Karpas-422 (cell line): ENCODE data around the gene ZMYM4. TPM values are rescaled to one million over a fixed set of nuclear protein-coding genes. Genes with fewer than 3 reads are reported as not detected.
"Not testable (repeated sequence)": the region's sequence is repeated elsewhere in the genome, so short reads cannot be mapped to it uniquely, and the experiment has no call there.

ENCODE experiments used
- DNase-seq: peaks from one replicate; pipeline ENCODE4 v3.0.0-alpha.2; 2015
- H2AFZ ChIP-seq: fragments of 200-600 bp; sonication (generic); 2 replicates; pipeline ENCODE4 v1.6.1; 2014; ENCODE audit warnings: antibody characterized with exemption, low read length, mixed read lengths
- H3K27ac ChIP-seq: fragments of 200-600 bp; sonication (generic); 2 replicates; pipeline ENCODE4 v1.5.1; 2014; ENCODE audit warnings: mild to moderate bottlenecking, low read length, moderate library complexity
- H3K27me3 ChIP-seq: fragments of 200-600 bp; sonication (generic); 2 replicates; pipeline ENCODE4 v1.6.1; 2014; ENCODE audit warnings: low read length, mixed read lengths
- H3K36me3 ChIP-seq: fragments of 200-600 bp; sonication (generic); 2 replicates; pipeline ENCODE4 v1.6.1; 2014; ENCODE audit warnings: low read length, mixed read lengths; ENCODE audit not compliant: insufficient read depth
- H3K4me1 ChIP-seq: fragments of 200-600 bp; sonication (generic); 2 replicates; pipeline ENCODE4 v1.6.1; 2014; ENCODE audit warnings: mild to moderate bottlenecking, low read length, mixed read lengths
- H3K4me2 ChIP-seq: fragments of 200-600 bp; sonication (generic); 2 replicates; pipeline ENCODE4 v1.6.1; 2014; ENCODE audit warnings: low read length, low read depth, mild to moderate bottlenecking; ENCODE audit not compliant: poor library complexity, severe bottlenecking
- H3K4me3 ChIP-seq: fragments of 200-600 bp; sonication (generic); 2 replicates; pipeline ENCODE4 v1.5.1; 2014; ENCODE audit warnings: mild to moderate bottlenecking, antibody characterized with exemption, low read length, mixed read lengths
- H3K79me2 ChIP-seq: fragments of 200-600 bp; sonication (generic); 2 replicates; pipeline ENCODE4 v1.6.1; 2014; ENCODE audit warnings: mild to moderate bottlenecking, low read length, mixed read lengths
- H3K9ac ChIP-seq: fragments of 200-600 bp; sonication (generic); 2 replicates; pipeline ENCODE4 v1.6.0; 2014; ENCODE audit warnings: low read length
- H3K9me2 ChIP-seq: fragments of 200-600 bp; sonication (generic), shearing (Covaris generic); replicated peaks from 2 replicates; pipeline ENCODE4 v1.6.0; 2014; ENCODE audit warnings: mild to moderate bottlenecking, low read length, moderate library complexity; ENCODE audit not compliant: insufficient read depth
- H3K9me3 ChIP-seq: fragments of 300-700, 200-600 bp; sonication (generic); 2 replicates; pipeline ENCODE4 v1.6.1; 2014; ENCODE audit warnings: low read length, mixed read lengths
- H4K20me1 ChIP-seq: fragments of 200-600 bp; sonication (generic); 2 replicates; pipeline ENCODE4 v1.6.1; 2014; ENCODE audit warnings: mild to moderate bottlenecking, antibody characterized with exemption, low read length, low read depth; ENCODE audit not compliant: insufficient read depth
- total RNA-seq: library from RNA; depleted of rRNA; stranded (reverse); fragments of >200 nt; shearing (Covaris generic); gene quantifications from 2 replicates; pipeline ENCODE4 v1.2.3, GENCODE V29; 2014; ENCODE audit warnings: low replicate concordance

Gene ZMYM4
- total RNA-seq, 1 experiment from 2014 or later: 46.3 TPM

GRCh38 chr1:35236772-35237171, 31.7 kb upstream of the ZMYM4 start:
- H3K4me1 ChIP-seq, H3K4me2 ChIP-seq, H4K20me1 ChIP-seq, H3K36me3 ChIP-seq, H3K4me3 ChIP-seq, H3K9ac ChIP-seq, H3K9me2 ChIP-seq, H3K79me2 ChIP-seq, H3K9me3 ChIP-seq, DNase-seq, H3K27ac ChIP-seq, H2AFZ ChIP-seq, H3K27me3 ChIP-seq: not testable (repeated sequence)

DNA sequence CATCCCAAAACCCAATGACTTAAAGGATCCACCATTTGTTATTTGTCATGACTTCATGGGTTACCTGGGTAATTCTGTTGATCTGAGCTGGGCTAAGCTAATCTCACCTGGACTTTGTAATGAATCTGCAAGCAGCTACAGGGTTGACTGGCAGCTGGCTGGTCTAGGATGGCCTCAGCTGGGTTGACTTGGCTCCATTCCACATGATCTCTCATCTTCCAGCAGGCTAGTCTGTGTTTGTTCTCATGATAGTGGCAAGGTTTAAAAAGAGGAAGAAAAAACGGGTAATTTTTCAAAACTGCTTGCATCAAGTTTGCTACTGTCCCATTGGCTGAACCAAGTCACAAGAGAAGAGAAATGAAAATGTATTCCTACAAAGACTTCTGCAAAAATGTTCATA, 24.8 kb upstream of the ZMYM4 start:
- Histone ChIP-seq H3K79me2 (no peaks in the 10 kb centered on the region), H3K27ac (no peak overlapping the region), H3K4me3 (no peak overlapping the region), H2AFZ (no peak overlapping the region), H4K20me1 (no peaks in the 10 kb centered on the region), H3K9me3 (no peaks in the 10 kb centered on the region), H3K9me2 (no peaks in the 10 kb centered on the region), H3K9ac (no peak overlapping the region), H3K36me3 (no peaks in the 10 kb centered on the region), H3K4me1 (no peaks in the 10 kb centered on the region), H3K27me3 (no peaks in the 10 kb centered on the region), H3K4me2 (no peak overlapping the region)
- DNase-seq: peak; percentile 48

- H3K4me3 ChIP-seq: no peak overlapping the region
- H2AFZ ChIP-seq: no peak overlapping the region
- H3K79me2 ChIP-seq: no peaks in the 10 kb centered on the region
- no peaks in the 10 kb centered on the region for H3K27me3 ChIP-seq
- H3K4me2 ChIP-seq: no peak overlapping the region
- H3K27ac ChIP-seq: no peak overlapping the region
- no peaks in the 10 kb centered on the region for H3K9me2 ChIP-seq
- H3K4me1 ChIP-seq: no peaks in the 10 kb centered on the region
- H3K9ac ChIP-seq: no peak overlapping the region
- no peaks in the 10 kb centered on the region for H3K9me3 ChIP-seq
- DNase-seq: no peak
- no peaks in the 10 kb centered on the region for H4K20me1 ChIP-seq
- no peaks in the 10 kb centered on the region for H3K36me3 ChIP-seq
Observed at GRCh38 chr1:35247256-35247655, 21.3 kb upstream of the ZMYM4 start.

GRCh38 chr1:35253941-35254340, 14.6 kb upstream of the ZMYM4 start:
- Histone ChIP-seq H3K36me3 (no peaks in the 10 kb centered on the region), H3K4me2 (no peak overlapping the region)

DNA sequence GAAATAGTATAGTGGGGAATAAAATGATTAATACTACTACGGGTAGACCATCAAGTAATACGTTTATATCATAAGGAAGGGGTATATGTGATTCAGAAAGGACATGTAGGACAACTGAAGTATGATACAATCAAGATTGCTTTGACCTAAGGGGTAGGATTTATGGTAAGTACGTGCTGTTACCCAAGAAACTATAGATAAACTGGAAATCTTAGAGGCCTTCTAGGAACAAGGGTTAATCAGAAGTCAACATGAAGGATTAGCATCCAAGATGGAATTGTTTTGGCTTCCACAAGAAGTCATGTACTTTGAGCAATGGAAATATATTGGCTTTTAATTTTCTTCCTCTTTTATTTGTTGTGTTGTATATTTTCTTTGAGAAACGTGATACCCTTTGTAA, 13.2 kb upstream of the ZMYM4 start:
- Histone ChIP-seq H3K36me3 (no peaks in the 10 kb centered on the region), H3K27me3 (no peaks in the 10 kb centered on the region), H3K27ac (no peak overlapping the region), H3K9ac (no peak overlapping the region), H3K79me2 (no peaks in the 10 kb centered on the region), H3K4me2 (no peak overlapping the region), H4K20me1 (no peaks in the 10 kb centered on the region), H3K4me3 (no peak overlapping the region), H3K9me3 (no peaks in the 10 kb centered on the region), H3K9me2 (no peaks in the 10 kb centered on the region), H2AFZ (peak overlapping the region; percentile 21; the same call in 1 of the 2 replicates), H3K4me1 (0 out of 2 replicates have a peak, but pooled peaks cover 2% of the 10 kb centered on the region)
- no peak for DNase-seq

More at GRCh38 chr1:35253941-35254340, 14.6 kb upstream of the ZMYM4 start:
- no peak for DNase-seq
- Histone ChIP-seq H3K4me1 (no peaks in the 10 kb centered on the region), H3K9ac (no peak overlapping the region), H3K4me3 (no peak overlapping the region), H4K20me1 (no peaks in the 10 kb centered on the region), H3K9me3 (no peaks in the 10 kb centered on the region), H3K79me2 (no peaks in the 10 kb centered on the region), H3K27me3 (no peaks in the 10 kb centered on the region), H2AFZ (no peak overlapping the region), H3K9me2 (no peaks in the 10 kb centered on the region), H3K27ac (no peak overlapping the region)

GRCh38 chr1:35259561-35259960, 8.9 kb upstream of the ZMYM4 start:
- no peak overlapping the region for H3K4me3 ChIP-seq
- H3K4me1 ChIP-seq: 0 out of 2 replicates have a peak, but pooled peaks cover 2% of the 10 kb centered on the region
- H3K27me3 ChIP-seq: no peaks in the 10 kb centered on the region
- DNase-seq: no peak
- no peaks in the 10 kb centered on the region for H3K9me2 ChIP-seq
- H3K79me2 ChIP-seq: no peaks in the 10 kb centered on the region
- H2AFZ ChIP-seq: 0 out of 2 replicates have a peak overlapping the region, but pooled peaks have one; percentile 60
- H3K4me2 ChIP-seq: no peak overlapping the region
- no peaks in the 10 kb centered on the region for H4K20me1 ChIP-seq
- no peaks in the 10 kb centered on the region for H3K9me3 ChIP-seq
- no peak overlapping the region for H3K27ac ChIP-seq
- no peak overlapping the region for H3K9ac ChIP-seq
- no peaks in the 10 kb centered on the region for H3K36me3 ChIP-seq

- Histone ChIP-seq H4K20me1 (no peaks in the 10 kb centered on the region), H3K4me3 (no peak overlapping the region), H3K27me3 (no peaks in the 10 kb centered on the region), H3K36me3 (no peaks in the 10 kb centered on the region), H3K27ac (no peak overlapping the region), H2AFZ (no peak overlapping the region), H3K4me1 (peaks cover 2% of the 10 kb centered on the region; the same call in 1 of the 2 replicates), H3K9me2 (no peaks in the 10 kb centered on the region), H3K9me3 (no peaks in the 10 kb centered on the region), H3K9ac (no peak overlapping the region), H3K4me2 (no peak overlapping the region), H3K79me2 (no peaks in the 10 kb centered on the region)
- no peak for DNase-seq
Observed at GRCh38 chr1:35261412-35262120, 6.9 kb upstream of the ZMYM4 start.

GRCh38 chr1:35264035-35264434, 4.5 kb upstream of the ZMYM4 start:
- Histone ChIP-seq H4K20me1 (no peaks in the 10 kb centered on the region), H2AFZ (no peak overlapping the region)

More at GRCh38 chr1:35264035-35264434, 4.5 kb upstream of the ZMYM4 start:
- H3K4me2 ChIP-seq: no peak overlapping the region
- no peaks in the 10 kb centered on the region for H3K9me2 ChIP-seq
- H3K9me3 ChIP-seq: no peaks in the 10 kb centered on the region
- H3K79me2 ChIP-seq: peaks cover 5% of the 10 kb centered on the region
- no peak overlapping the region for H3K27ac ChIP-seq
- H3K9ac ChIP-seq: no peak overlapping the region
- peaks cover 10% of the 10 kb centered on the region for H3K4me1 ChIP-seq
- no peak for DNase-seq
- H3K27me3 ChIP-seq: no peaks in the 10 kb centered on the region
- H3K4me3 ChIP-seq: no peak overlapping the region
- no peaks in the 10 kb centered on the region for H3K36me3 ChIP-seq
